GM23248 (cell line): Measurements from ENCODE around the gene AGAP1.

Experiments used
- EZH2 ChIP-seq: fragments of 200-600 bp; sonication (generic); IDR thresholded peaks from 2 replicates; pipeline ENCODE4 v1.6.1; 2018; ENCODE audit warnings: antibody characterized with exemption, mild to moderate bottlenecking; ENCODE audit not compliant: insufficient read depth, poor library complexity, severe bottlenecking
- EZH2phosphoT487 ChIP-seq: fragments of 200-600 bp; sonication (generic); IDR thresholded peaks from 2 replicates; pipeline ENCODE4 v1.6.1; 2018; ENCODE audit warnings: antibody characterized with exemption, moderate library complexity, mild to moderate bottlenecking, low read depth; ENCODE audit not compliant: insufficient read depth

DNA sequence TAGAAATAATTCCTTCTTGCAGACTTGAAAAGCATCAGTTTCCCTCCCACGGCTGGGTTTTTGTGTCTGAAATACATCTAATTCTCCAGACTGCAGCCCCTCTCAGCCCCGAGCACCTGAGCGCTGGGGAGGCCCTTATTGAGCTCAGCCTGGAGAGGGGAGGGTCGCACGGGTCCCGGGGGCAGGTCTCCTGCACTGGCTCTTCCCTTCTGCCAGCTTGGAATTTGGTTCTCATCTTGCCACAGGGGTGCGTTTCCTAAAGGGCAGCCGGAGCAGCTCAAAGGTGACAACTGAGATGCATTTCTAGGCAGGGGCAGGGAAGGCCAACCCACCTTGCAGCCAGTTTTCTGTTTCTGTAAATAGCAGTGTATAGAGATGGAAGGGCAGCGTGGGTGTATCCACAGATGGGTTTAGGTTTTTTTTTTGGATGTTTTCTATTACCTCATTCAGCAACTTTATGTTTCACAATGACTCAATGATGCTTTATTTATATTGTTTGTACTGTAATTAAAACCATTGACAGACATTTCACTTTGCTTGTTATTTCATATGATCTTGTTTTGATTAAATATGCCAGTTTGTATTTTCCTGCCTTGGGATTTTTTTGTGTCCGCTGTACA lies 637.3 kb downstream of the AGAP1 start:
- no peak for TF ChIP-seq EZH2
- TF ChIP-seq EZH2phosphoT487 = no peak
